BJ (cell line): ENCODE results near the gene SSBP2. TPM values are rescaled to one million over a fixed set of nuclear protein-coding genes. Genes with fewer than 3 reads are reported as not detected.
A peak's percentile ranks its signal among the peaks of the same experiment; 100 is the strongest.

ENCODE experiments used
- CTCF ChIA-PET: fragments of 350-600 bp; formaldehyde crosslinking; extraction: SDS; loops from one replicate; lab custom pipeline; 2021; ENCODE audit warnings: antibody characterized with exemption, inconsistent platforms; lab: Yijun Ruan, JAX
- POLR2A ChIA-PET: fragments of 300-600 bp; sonication (Branson Sonifier 250); formaldehyde crosslinking; extraction: SDS; loops from one replicate; lab custom pipeline; 2021; ENCODE audit warnings: antibody characterized with exemption; lab: Charles Lee
- DNase-seq: peaks from one replicate; pipeline ENCODE4 v3.0.0-alpha.2; 2011; ENCODE audit warnings: low read depth
- H3K27me3 ChIP-seq: 2 replicates; pipeline ENCODE4 v1.6.0; 2011; ENCODE audit warnings: low read length; ENCODE audit not compliant: control insufficient read depth, insufficient read depth
- H3K36me3 ChIP-seq: 2 replicates; pipeline ENCODE4 v1.5.1; 2011; ENCODE audit warnings: low read length; ENCODE audit not compliant: control insufficient read depth, insufficient read depth
- H3K4me3 ChIP-seq: 2 replicates; pipeline ENCODE4 v1.5.1; 2011; ENCODE audit warnings: low read depth, mild to moderate bottlenecking, control low read depth, low read length
- CTCF ChIP-seq: IDR thresholded peaks from 2 replicates; pipeline ENCODE4 v1.5.1; 2011; ENCODE audit warnings: low read depth, mild to moderate bottlenecking, control low read depth, inconsistent platforms, low read length, moderate library complexity; ENCODE audit not compliant: insufficient read depth
- polyA plus RNA-seq: library from polyadenylated mRNA; depleted of rRNA; stranded (reverse); fragments of >200 nt; gene quantifications from 2 replicates; pipeline ENCODE4 v1.2.3, GENCODE V29; 2011

The SSBP2 gene
- polyA plus RNA-seq, 1 experiment = 68.8 TPM

GRCh38 chr5:81397176-81397575, 353.7 kb downstream of the SSBP2 start:
- no peak for TF ChIP-seq CTCF
- Histone ChIP-seq H3K4me3 (no peak overlapping the region), H3K27me3 (no peaks in the 10 kb centered on the region), H3K36me3 (no peaks in the 10 kb centered on the region)
- ChIA-PET CTCF (no interaction called here), POLR2A (interaction anchor here (0.6 kb wide), 1 partner anchor 157 kb away, joined by 5 read pairs; no protein-coding TSS in a partner anchor)
- DNase-seq = no peak

GRCh38 chr5:81395262-81395661, 355.6 kb downstream of the SSBP2 start:
- CTCF ChIA-PET = interaction anchor here (0.6 to 1.3 kb wide), 2 partner anchors 11 to 756 kb away, joined by 3 read pairs; no protein-coding TSS in a partner anchor
- POLR2A ChIA-PET = no interaction called here

GRCh38 chr5:81393783-81394718, 356.8 kb downstream of the SSBP2 start, which contains the start of gene ACOT12:
Gene ACOT12, minus strand, starts transcription at chr5:81394134. Its CDS starts 20 bp downstream, at chr5:81394114.
- POLR2A ChIA-PET = no interaction called here
- no peak for DNase-seq

More at GRCh38 chr5:81395262-81395661, 355.6 kb downstream of the SSBP2 start:
- DNase-seq = no peak
- Histone ChIP-seq H3K27me3 (no peaks in the 10 kb centered on the region), H3K36me3 (no peaks in the 10 kb centered on the region), H3K4me3 (no peak overlapping the region)
- no peak for TF ChIP-seq CTCF

GRCh38 chr5:81393430-81393782, 357.5 kb downstream of the SSBP2 start:
- POLR2A ChIA-PET = no interaction called here
- CTCF ChIA-PET = interaction anchor here (1.5 kb wide), 1 partner anchor 108 kb away, joined by 3 read pairs; no protein-coding TSS in a partner anchor

More at GRCh38 chr5:81393783-81394718, 356.8 kb downstream of the SSBP2 start, which contains the start of gene ACOT12:
- CTCF ChIA-PET = interaction anchor here (0.6 to 1.5 kb wide), 3 partner anchors 12 to 384 kb away, joined by 3 read pairs; no protein-coding TSS in a partner anchor
- no peak for TF ChIP-seq CTCF
- H3K27me3 ChIP-seq = no peaks in the 10 kb centered on the region
- H3K36me3 ChIP-seq = no peaks in the 10 kb centered on the region
- H3K4me3 ChIP-seq = peak within 1 kb of the TSS; percentile 37

More at GRCh38 chr5:81393430-81393782, 357.5 kb downstream of the SSBP2 start:
- Histone ChIP-seq H3K36me3 (no peaks in the 10 kb centered on the region), H3K27me3 (no peaks in the 10 kb centered on the region), H3K4me3 (peak overlapping the region; percentile 37)
- DNase-seq = no peak
- TF ChIP-seq CTCF = no peak
